Measurements from ENCODE around the gene ZNF568.

Gene ZNF568

GRCh38 chr19:36997843-36998235 lies 81.7 kb downstream of the ZNF568 start:
- TF ChIP-seq ZNF70 (CRISPR knock-in tag; IDR thresholded peaks at IDR 0.05): no peak
- TF ChIP-seq ZFP3 (CRISPR knock-in tag; IDR thresholded peaks at IDR 0.05): no peak
- TF ChIP-seq RARB (CRISPR knock-in tag; IDR thresholded peaks at IDR 0.05): no peak
- no peak for TF ChIP-seq ZNF565 (CRISPR knock-in tag; conservative IDR thresholded peaks at IDR 0.05; ENCODE audit: low read depth)
- no peak for TF ChIP-seq ARNTL (CRISPR knock-in tag; IDR thresholded peaks at IDR 0.05; ENCODE audit: borderline replicate concordance, low read depth)
- TF ChIP-seq PATZ1 (CRISPR knock-in tag; IDR thresholded peaks at IDR 0.05; ENCODE audit: borderline replicate concordance): no peak
- TF ChIP-seq ZFP30 (CRISPR knock-in tag; IDR thresholded peaks at IDR 0.05): no peak
- no peak for TF ChIP-seq CSDC2 (CRISPR knock-in tag; IDR thresholded peaks at IDR 0.05)
- no peak for TF ChIP-seq CREB5 (CRISPR knock-in tag; IDR thresholded peaks at IDR 0.05; ENCODE audit: low read depth)
- no peak for TF ChIP-seq ISL1 (CRISPR knock-in tag; IDR thresholded peaks at IDR 0.05)
- no peak for TF ChIP-seq OSR1 (CRISPR knock-in tag; IDR thresholded peaks at IDR 0.05)
- no peak for TF ChIP-seq BACH2 (CRISPR knock-in tag; IDR thresholded peaks at IDR 0.05; ENCODE audit: borderline replicate concordance)
- no peak for TF ChIP-seq SNAI2 (CRISPR knock-in tag; IDR thresholded peaks at IDR 0.05)
- no peak for TF ChIP-seq ZNF8 (CRISPR knock-in tag; IDR thresholded peaks at IDR 0.05)
- no peak for TF ChIP-seq CSRNP3 (CRISPR knock-in tag; IDR thresholded peaks at IDR 0.05)
- TF ChIP-seq GLIS3 (CRISPR knock-in tag; IDR thresholded peaks at IDR 0.05): no peak
- no peak for ATAC-seq

- TF ChIP-seq ZFP3 (CRISPR knock-in tag; IDR thresholded peaks at IDR 0.05): no peak
- no peak for TF ChIP-seq ARNTL (CRISPR knock-in tag; IDR thresholded peaks at IDR 0.05; ENCODE audit: borderline replicate concordance, low read depth)
- no peak for TF ChIP-seq ZNF565 (CRISPR knock-in tag; conservative IDR thresholded peaks at IDR 0.05; ENCODE audit: low read depth)
- TF ChIP-seq BACH2 (CRISPR knock-in tag; IDR thresholded peaks at IDR 0.05; ENCODE audit: borderline replicate concordance): no peak
- TF ChIP-seq TCF4 (CRISPR knock-in tag; IDR thresholded peaks at IDR 0.05; ENCODE audit: borderline replicate concordance): no peak
- no peak for TF ChIP-seq POU6F1 (CRISPR knock-in tag; IDR thresholded peaks at IDR 0.05; ENCODE audit: borderline replicate concordance, low read depth)
- TF ChIP-seq PPARA (CRISPR knock-in tag; IDR thresholded peaks at IDR 0.05; ENCODE audit: borderline replicate concordance): no peak
- no peak for TF ChIP-seq RARB (CRISPR knock-in tag; IDR thresholded peaks at IDR 0.05)
- TF ChIP-seq CSRNP3 (CRISPR knock-in tag; IDR thresholded peaks at IDR 0.05): no peak
- TF ChIP-seq TOX (CRISPR knock-in tag; IDR thresholded peaks at IDR 0.05; ENCODE audit: borderline replicate concordance): no peak
- no peak for TF ChIP-seq OSR1 (CRISPR knock-in tag; IDR thresholded peaks at IDR 0.05)
- no peak for TF ChIP-seq ZFP30 (CRISPR knock-in tag; IDR thresholded peaks at IDR 0.05)
- no peak for TF ChIP-seq ESRRG (CRISPR knock-in tag; IDR thresholded peaks at IDR 0.05)
- TF ChIP-seq CREB5 (CRISPR knock-in tag; IDR thresholded peaks at IDR 0.05; ENCODE audit: low read depth): no peak
- ATAC-seq: no peak
Measured at GRCh38 chr19:36999313-36999712, 83.2 kb downstream of the ZNF568 start.

All from SK-N-SH treated with all-trans-retinoic acid at 6 μM for 48 hours (cell line).